Stomach (tissue), 9 donors: Measurements from ENCODE around the gene NSDHL. TPM values are rescaled to one million over a fixed set of nuclear protein-coding genes. Genes with fewer than 3 reads are reported as not detected.

ENCODE experiments used
- DNase-seq, 2 donors: peaks; one replicate each; pipeline versions ENCODE4 v3.0.0 to v3.0.0-alpha.2; 2013 to 2019
- H3K27ac ChIP-seq, 5 donors: fragments of 200-600 bp in 4 of 5; sonication (generic) in 4 of 5; one replicate each; pipeline ENCODE4 v1.5.1; 2013 to 2019; ENCODE audit warnings: mild to moderate bottlenecking in 1 of 5, moderate library complexity in 1 of 5
- H3K27me3 ChIP-seq, 3 donors: fragments of 200-600 bp; sonication (generic); one replicate each; pipeline ENCODE4 v1.5.1; 2017 to 2019; ENCODE audit warnings: mixed run types in 1 of 3
- H3K36me3 ChIP-seq, 4 donors: fragments of 200-600 bp; sonication (generic); 1 replicate in 3 of 4; 2 replicates in 1 of 4; pipeline ENCODE4 v1.5.1; 2016 to 2019
- H3K4me1 ChIP-seq, 4 donors: fragments of 200-600 bp; sonication (generic); one replicate each; pipeline ENCODE4 v1.5.1; 2016 to 2019
- H3K4me3 ChIP-seq, 4 donors: fragments of 200-600 bp; sonication (generic) in 3 of 4; one replicate each; pipeline ENCODE4 v1.5.1; 2016 to 2019; ENCODE audit warnings: mild to moderate bottlenecking in 1 of 4
- H3K9me3 ChIP-seq, 4 donors: fragments of 200-600 bp; sonication (generic); one replicate each; pipeline ENCODE4 v1.5.1; 2016 to 2019
- CTCF ChIP-seq, 7 experiments: fragments of 450-650 bp in 4 of 7; fragments of 200-600 bp in 3 of 7; sonication (generic) in 3 of 7; IDR thresholded peaks; one replicate each; pipeline ENCODE4 v1.5.1; 2016 to 2019; ENCODE audit warnings: antibody characterized with exemption in 7 of 7, control low read depth in 2 of 7, mild to moderate bottlenecking in 1 of 7
- EP300 ChIP-seq: sonication (generic); formaldehyde crosslinking; IDR thresholded peaks from one replicate; pipeline ENCODE4 v1.6.1; 2017; ENCODE audit warnings: antibody characterized with exemption
- POLR2A ChIP-seq, 4 donors: fragments of 450-650 bp; IDR thresholded peaks; one replicate each; pipeline ENCODE4 v1.6.1; 2016; ENCODE audit warnings: antibody characterized with exemption in 4 of 4, control low read depth in 2 of 4, mild to moderate bottlenecking in 1 of 4, moderate library complexity in 1 of 4
- POLR2AphosphoS5 ChIP-seq, 3 donors: sonication (generic); formaldehyde crosslinking; IDR thresholded peaks; one replicate each; pipeline ENCODE4 v1.6.1; 2016; ENCODE audit warnings: antibody characterized with exemption in 3 of 3
- WGBS, 5 donors: extraction: QIAGEN DNeasy Blood & Tissue Kit in 3 of 5; methylation state at CpG; one replicate each; pipeline versions ENCODE4 v1.1.5 to v1.1.7; 2013 to 2018; 5-methylcytosine and 5-hydroxymethylcytosine counted together
- intact Hi-C: fragments of 100-400 bp; cut with DNase I; formaldehyde crosslinking; loops from one replicate; pipeline ENCODE4 v1.15.1; 2023; ENCODE audit warnings: low total_unique reads
- polyA plus RNA-seq, 3 donors: library from polyadenylated mRNA; stranded (reverse); fragments of 200-250 nt; gene quantifications; one replicate each; pipeline ENCODE4 v1.2.3, GENCODE V29; 2013
- total RNA-seq, 5 donors: library from RNA; depleted of rRNA; stranded (reverse); fragments of >200 nt; gene quantifications; one replicate each; pipeline versions ENCODE4 v1.1.0 to v1.2.3, GENCODE V29; 2014 to 2016
- donor health status: healthy with polysubstance abuse.
- donor health status: Bipolar disorder and iron deficiency.
- donor health status: healthy.

Gene NSDHL
- total and polyA plus RNA-seq, 8 donors: 0.58 to 45.5 (median 8.9) TPM

DNA sequence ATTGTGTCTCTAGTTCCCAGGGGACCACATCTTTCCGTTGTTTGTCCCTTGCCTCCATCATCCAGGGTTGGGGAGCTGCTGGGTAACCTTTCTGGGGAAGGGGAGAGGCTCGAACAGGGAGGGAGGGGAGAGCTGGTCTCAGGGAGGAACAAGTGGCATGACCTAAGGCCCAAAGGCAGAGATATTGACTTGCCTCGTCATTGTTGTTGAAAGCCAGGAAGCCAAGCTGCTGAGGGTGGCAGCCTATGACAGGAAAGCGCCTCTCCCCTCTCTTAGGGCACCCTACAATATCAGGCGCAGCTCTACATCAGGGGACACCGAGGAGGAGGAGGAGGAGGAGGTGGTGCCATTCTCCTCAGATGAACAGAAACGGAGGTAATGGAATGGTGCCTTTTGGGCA, 87.8 kb downstream of the NSDHL start:
- no peaks in the 10 kb centered on the region for H3K27me3 ChIP-seq
- 67 to 83% (median 73%) methylated on average over 6 to 7 of the region's 7 CpGs for WGBS, 5 donors
- TF ChIP-seq EP300 (no peak), CTCF (IDR thresholded peaks at IDR 0.05) (no peak), POLR2A (IDR thresholded peaks at IDR 0.05) (no peak), POLR2AphosphoS5 (IDR thresholded peaks at IDR 0.05) (no peak)
- H3K4me1 ChIP-seq: peaks cover 0 to 4% (median 0%) of the 10 kb centered on the region in 4 donors
- no peak overlapping the region for H3K4me3 ChIP-seq
- no peaks in the 10 kb centered on the region for H3K36me3 ChIP-seq
- H3K27ac ChIP-seq: no peak overlapping the region
- DNase-seq: no peak
- intact Hi-C loops: no loop called here
- H3K9me3 ChIP-seq: no peaks in the 10 kb centered on the region

Other genes starting within 250 kb of the NSDHL start
- gene GABRQ, start 193.2 kb upstream of the NSDHL start, total RNA-seq: under 1 TPM in 1 of 5 donors, not detected in 4; 0.18 TPM
- gene GABRQ, start 193.2 kb upstream of the NSDHL start, polyA plus RNA-seq: under 1 TPM in 1 of 3 donors, not detected in 2; 0.05 TPM
- gene MAGEA3, start 132.3 kb upstream of the NSDHL start, total RNA-seq: not detected
- gene MAGEA3, start 132.3 kb upstream of the NSDHL start, polyA plus RNA-seq: not detected
- gene CSAG2, start 121.8 kb upstream of the NSDHL start, total RNA-seq: not detected
- gene CSAG2, start 121.8 kb upstream of the NSDHL start, polyA plus RNA-seq: not detected
- not detected for gene MAGEA2B, start 116.4 kb upstream of the NSDHL start, total RNA-seq
- gene MAGEA2B, start 116.4 kb upstream of the NSDHL start, polyA plus RNA-seq: not detected
- not detected for gene CSAG1, start 97.3 kb upstream of the NSDHL start, total RNA-seq
- not detected for gene CSAG1, start 97.3 kb upstream of the NSDHL start, polyA plus RNA-seq
- not detected for gene MAGEA12, start 97.3 kb upstream of the NSDHL start, total RNA-seq
- gene MAGEA12, start 97.3 kb upstream of the NSDHL start, polyA plus RNA-seq: not detected
- gene MAGEA2, start 77.2 kb upstream of the NSDHL start, total RNA-seq: not detected
- not detected for gene MAGEA2, start 77.2 kb upstream of the NSDHL start, polyA plus RNA-seq
- gene CSAG3, start 71.8 kb upstream of the NSDHL start, total RNA-seq: not detected
- not detected for gene CSAG3, start 71.8 kb upstream of the NSDHL start, polyA plus RNA-seq
- not detected for gene MAGEA6, start 61.4 kb upstream of the NSDHL start, total RNA-seq
- gene MAGEA6, start 61.4 kb upstream of the NSDHL start, polyA plus RNA-seq: not detected
- gene CETN2, start 306 bp upstream of the NSDHL start, total RNA-seq: 10 to 100 TPM in 4 of 5 donors, 1 to 10 TPM in 1; 10.0 to 45.5 (median 29.0) TPM
- 10 to 100 TPM; 29.0 to 33.1 (median 32.4) TPM for gene CETN2, start 306 bp upstream of the NSDHL start, polyA plus RNA-seq
- gene ZNF185, start 67.0 kb downstream of the NSDHL start, total RNA-seq: 1 to 10 TPM; 1.2 to 6.5 (median 4.5) TPM
- 10 to 100 TPM in 1 of 3 donors, 1 to 10 TPM in 2; 4.4 to 48.2 (median 4.6) TPM for gene ZNF185, start 67.0 kb downstream of the NSDHL start, polyA plus RNA-seq
- gene PNMA5, start 163.1 kb downstream of the NSDHL start, total RNA-seq: not detected
- gene PNMA5, start 163.1 kb downstream of the NSDHL start, polyA plus RNA-seq: under 1 TPM in 1 of 3 donors, not detected in 2; 0.05 TPM
- 1 to 10 TPM in 2 of 5 donors, under 1 TPM in 1, not detected in 2; 0.73 to 2.2 (median 1.7) TPM for gene PNMA3, start 225.4 kb downstream of the NSDHL start, total RNA-seq
- gene PNMA3, start 225.4 kb downstream of the NSDHL start, polyA plus RNA-seq: under 1 TPM in 1 of 3 donors, not detected in 2; 0.28 TPM
- 1 to 10 TPM in 2 of 5 donors, not detected in 3; 1.7 to 2.4 TPM for gene PNMA6A, start 241.4 kb downstream of the NSDHL start, total RNA-seq
- gene PNMA6A, start 241.4 kb downstream of the NSDHL start, polyA plus RNA-seq: under 1 TPM; 0.44 to 0.58 (median 0.46) TPM